ENCODE data around the gene USP8.
"Not testable (repeated sequence)": the region's sequence is repeated elsewhere in the genome, so short reads cannot be mapped to it uniquely, and the experiment has no call there.

USP8 gene

GRCh38 chr15:50424066-50424890 is at the start of gene USP8:
Gene USP8 (plus strand): TSS chr15:50424405. CDS start chr15:50439074, 14,669 bp downstream.
- DNase-seq (ENCODE audit: low read depth) = peak; percentile 85

GRCh38 chr15:50377867-50378751 is 46.1 kb upstream of the USP8 start:
- DNase-seq (ENCODE audit: low read depth) = no peak

GRCh38 chr15:50378776-50379175 is 45.4 kb upstream of the USP8 start:
- DNase-seq (ENCODE audit: low read depth) = no peak

GRCh38 chr15:50379413-50379812 is 44.8 kb upstream of the USP8 start:
- DNase-seq (ENCODE audit: low read depth) = not testable (repeated sequence)

GRCh38 chr15:50380089-50380488 is 44.1 kb upstream of the USP8 start:
- no peak for DNase-seq (ENCODE audit: low read depth)

- no peak for DNase-seq (ENCODE audit: low read depth)
Observed at GRCh38 chr15:50381438-50381837, 42.8 kb upstream of the USP8 start.

- DNase-seq (ENCODE audit: low read depth) = not testable (repeated sequence)
Observed at GRCh38 chr15:50382408-50382807, 41.8 kb upstream of the USP8 start.

- DNase-seq (ENCODE audit: low read depth) = no peak
Observed at GRCh38 chr15:50390554-50391264, 33.5 kb upstream of the USP8 start.

GRCh38 chr15:50391561-50391960 is 32.6 kb upstream of the USP8 start:
- DNase-seq (ENCODE audit: low read depth) = not testable (repeated sequence)

GRCh38 chr15:50411870-50412269 is 12.3 kb upstream of the USP8 start:
- DNase-seq (ENCODE audit: low read depth) = no peak

- no peak for DNase-seq (ENCODE audit: low read depth)
Observed at GRCh38 chr15:50414624-50415023, 9.6 kb upstream of the USP8 start.

GRCh38 chr15:50415752-50416404 is 8.3 kb upstream of the USP8 start:
- no peak for DNase-seq (ENCODE audit: low read depth)

GRCh38 chr15:50416890-50417289 is 7.3 kb upstream of the USP8 start:
- DNase-seq (ENCODE audit: low read depth) = no peak

GRCh38 chr15:50418041-50418583 is 6.1 kb upstream of the USP8 start:
- DNase-seq (ENCODE audit: low read depth) = no peak

- DNase-seq (ENCODE audit: low read depth) = no peak
Observed at GRCh38 chr15:50425219-50425618, 1.0 kb downstream of the USP8 start.

GRCh38 chr15:50425678-50426246 is 1.6 kb downstream of the USP8 start:
- not testable (repeated sequence) for DNase-seq (ENCODE audit: low read depth)

- no peak for DNase-seq (ENCODE audit: low read depth)
Observed at GRCh38 chr15:50426428-50426827, 2.2 kb downstream of the USP8 start.

GRCh38 chr15:50431204-50431603 is 7.0 kb downstream of the USP8 start:
- no peak for DNase-seq (ENCODE audit: low read depth)

GRCh38 chr15:50432230-50432629 is 8.0 kb downstream of the USP8 start:
- no peak for DNase-seq (ENCODE audit: low read depth)

GRCh38 chr15:50435772-50436171 is 11.6 kb downstream of the USP8 start:
- no peak for DNase-seq (ENCODE audit: low read depth)

- no peak for DNase-seq (ENCODE audit: low read depth)
Observed at GRCh38 chr15:50438251-50438650, 14.0 kb downstream of the USP8 start.
